Pancreas (tissue), 10 donors: ENCODE results near the gene IRF2BP2. TPM values are rescaled to one million over a fixed set of nuclear protein-coding genes. Genes with fewer than 3 reads are reported as not detected.

ENCODE experiments used
- ATAC-seq, 4 donors: fragments of 200-7000 bp; cut with Tn5 transposase; one replicate each; pipeline versions ENCODE4 v1.8.0 to v1.9.1; 2020; ENCODE audit warnings: mild to moderate bottlenecking in 4 of 4, moderate library complexity in 4 of 4
- DNase-seq, 6 donors: peaks; one replicate each; pipeline ENCODE4 v3.0.0-alpha.2; 2020
- FAIRE-seq: peaks from 2 replicates; lab custom pipeline; 2012; peaks lifted over from hg19 to GRCh38; lab: Jason Lieb, UNC
- H3K27ac ChIP-seq, 4 donors: fragments of 200-600 bp; sonication (generic); 1 replicate in 3 of 4; 2 replicates in 1 of 4; pipeline versions ENCODE4 v1.5.0 to v1.8.0; 2020
- H3K27me3 ChIP-seq, 4 donors: fragments of 200-600 bp; one replicate each; pipeline ENCODE4 v1.8.0; 2021
- H3K36me3 ChIP-seq, 3 donors: fragments of 200-600 bp; sonication (generic) in 1 of 3; one replicate each; pipeline versions ENCODE4 v1.5.0 to v1.8.0; 2020 to 2021
- H3K4me1 ChIP-seq, 3 donors: fragments of 200-600 bp; one replicate each; pipeline ENCODE4 v1.8.0; 2021
- H3K4me3 ChIP-seq, 4 donors: fragments of 200-600 bp; sonication (generic) in 2 of 4; one replicate each; pipeline versions ENCODE4 v1.5.0 to v1.8.0; 2020 to 2021
- H3K9me3 ChIP-seq, 4 donors: fragments of 200-600 bp; one replicate each; pipeline ENCODE4 v1.8.0; 2021
- CTCF ChIP-seq, 4 donors: fragments of 200-600 bp; sonication (generic) in 3 of 4; IDR thresholded peaks; one replicate each; pipeline versions ENCODE4 v1.5.0 to v1.8.0; 2021; ENCODE audit warnings: antibody characterized with exemption in 4 of 4
- WGBS, 2 donors: extraction: QIAGEN DNeasy Blood & Tissue Kit; methylation state at CpG; one replicate each; pipeline ENCODE4 v1.1.7; 2013; 5-methylcytosine and 5-hydroxymethylcytosine counted together
- intact Hi-C, 3 donors: fragments of 100-400 bp; cut with DNase I; formaldehyde crosslinking; loops; one replicate each; pipeline versions ENCODE4 v1.11.1 to v1.14.2; 2022
- polyA plus RNA-seq, 2 donors: library from polyadenylated mRNA; stranded (reverse); fragments of 200-250 nt; gene quantifications; one replicate each; pipeline ENCODE4 v1.2.3, GENCODE V29; 2013
- total RNA-seq, 6 donors: library from RNA; stranded (reverse); fragmentation: NEBNext Ultra II Directional in 4 of 6; extraction: Animal tissue kit (Norgen Biotek cat#: 25700) in 4 of 6; gene quantifications; one replicate each; pipeline versions ENCODE4 v1.2.1 to v1.2.4, GENCODE V29; 2021 to 2023
- donor health status: healthy with polysubstance abuse.
- donor health status: DM: no; HTN: no; CAD: no; lungs with moderate emphysema.
- donor health status: DM: no; HTN: no; CAD: no.
- donor health status: control.
- donor health status: control.
- donor health status: Bipolar disorder and iron deficiency.
- donor health status: DM: yes; HTN: yes; CAD: no.
- donor health status: DM: no; HTN: no; CAD: no.
- donor health status: DM: no; HTN: no; CAD: no.
- donor health status: DM: yes; HTN: yes; CAD: no.

IRF2BP2 gene
- total and polyA plus RNA-seq, 8 donors, result 47.0 to 95.6 (median 57.7) TPM

DNA sequence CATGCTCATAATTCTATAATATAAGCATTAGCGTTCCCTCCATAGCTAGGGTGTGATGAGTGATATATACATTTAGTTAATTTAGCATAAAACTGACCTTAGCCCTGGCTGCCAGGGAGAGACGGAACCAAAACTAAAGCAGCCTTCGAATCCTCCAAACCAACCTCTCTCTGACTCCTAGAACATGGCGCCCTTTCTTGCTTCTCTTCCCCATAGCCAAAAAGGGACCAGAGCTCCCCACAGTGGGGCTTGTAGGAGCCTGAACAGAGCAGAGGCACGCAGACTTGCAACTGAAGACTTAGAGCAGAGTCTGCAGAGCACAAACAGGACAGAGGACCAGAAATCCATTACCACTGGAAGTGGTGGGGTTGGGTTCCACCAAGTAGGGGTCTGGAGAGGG is 17.7 kb downstream of the IRF2BP2 start:
- no peak overlapping the region for H3K4me3 ChIP-seq
- WGBS, 2 donors, result 95 to 98% methylated on average over 5 of the region's 5 CpGs
- no peaks in the 10 kb centered on the region for H3K27me3 ChIP-seq
- TF ChIP-seq CTCF (IDR thresholded peaks at IDR 0.05), result no peak
- H3K27ac ChIP-seq, result no peak overlapping the region
- FAIRE-seq (no peak), ATAC-seq (no peak), DNase-seq (no peak)
- no peaks in the 10 kb centered on the region for H3K36me3 ChIP-seq
- no peaks in the 10 kb centered on the region for H3K4me1 ChIP-seq
- intact Hi-C loops, result loop anchor here in 1 of 3 donors (10.0 kb wide), 1 partner anchor 47 kb away; no protein-coding TSS in a partner anchor
- H3K9me3 ChIP-seq, result no peaks in the 10 kb centered on the region

DNA sequence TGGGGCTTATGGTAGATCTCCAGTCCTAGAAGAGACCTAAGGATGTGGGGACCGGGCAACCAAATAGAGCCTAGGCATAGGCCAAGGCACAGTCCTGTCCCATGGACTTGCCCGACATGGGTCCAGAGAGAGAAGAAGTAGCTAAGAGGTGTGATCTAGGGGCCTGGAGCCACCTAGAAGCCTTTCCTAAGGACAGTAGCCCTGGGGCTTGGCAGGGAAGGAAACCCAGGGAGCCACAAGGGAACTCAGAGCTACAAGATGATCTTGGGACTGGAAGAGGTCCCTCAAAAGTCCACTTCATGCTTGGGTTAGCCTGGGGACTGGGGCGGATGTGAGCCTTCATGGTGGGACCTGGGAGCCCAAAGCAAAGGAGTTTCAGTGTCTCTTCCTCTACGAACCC is 18.8 kb downstream of the IRF2BP2 start:
- no peaks in the 10 kb centered on the region for H3K4me1 ChIP-seq
- no peaks in the 10 kb centered on the region for H3K9me3 ChIP-seq
- TF ChIP-seq CTCF (IDR thresholded peaks at IDR 0.05), result no peak
- H3K36me3 ChIP-seq, result no peaks in the 10 kb centered on the region
- no peaks in the 10 kb centered on the region for H3K27me3 ChIP-seq
- no peak for FAIRE-seq
- H3K27ac ChIP-seq, result no peak overlapping the region
- H3K4me3 ChIP-seq, result no peak overlapping the region
- intact Hi-C loops, result loop anchor here in 1 of 3 donors (10.0 kb wide), 1 partner anchor 46 kb away; no protein-coding TSS in a partner anchor
- WGBS, 2 donors, result 89 to 92% methylated on average over 4 of the region's 4 CpGs
- no peak for DNase-seq
- no peak for ATAC-seq

- no peak for TF ChIP-seq CTCF (IDR thresholded peaks at IDR 0.05)
- 76 to 88% methylated on average over 7 of the region's 7 CpGs for WGBS, 2 donors
- no peaks in the 10 kb centered on the region for H3K9me3 ChIP-seq
- H3K4me1 ChIP-seq, result no peaks in the 10 kb centered on the region
- DNase-seq (no peak), FAIRE-seq (no peak), ATAC-seq (no peak)
- intact Hi-C loops, result loop anchor here in 2 of 3 donors (10.0 kb wide), 3 partner anchors 45 to 505 kb away; no protein-coding TSS in a partner anchor
- H3K27me3 ChIP-seq, result no peaks in the 10 kb centered on the region
- no peaks in the 10 kb centered on the region for H3K36me3 ChIP-seq
- no peak overlapping the region for H3K4me3 ChIP-seq
- no peak overlapping the region for H3K27ac ChIP-seq
Measured at GRCh38 chr1:234589854-234590620, 19.9 kb downstream of the IRF2BP2 start.

- intact Hi-C loops, result loop anchor here in 2 of 3 donors (10.0 kb wide), 2 partner anchors 84 to 506 kb away; no protein-coding TSS in a partner anchor
- Histone ChIP-seq H3K4me3 (no peak overlapping the region), H3K4me1 (no peaks in the 10 kb centered on the region), H3K27ac (no peak overlapping the region), H3K36me3 (no peaks in the 10 kb centered on the region), H3K27me3 (no peaks in the 10 kb centered on the region), H3K9me3 (no peaks in the 10 kb centered on the region)
- FAIRE-seq (no peak), DNase-seq (no peak), ATAC-seq (peak in 2 of 4 donors; percentile 21 to 27)
- no peak for TF ChIP-seq CTCF (IDR thresholded peaks at IDR 0.05)
- WGBS, 2 donors, result 87 to 91% methylated on average over 15 to 16 of the region's 16 CpGs
Measured at GRCh38 chr1:234589064-234589800, 20.7 kb downstream of the IRF2BP2 start.
